Peyer's patch (tissue), 4 donors: ENCODE data around the gene KLK7.

Experiments
- CTCF ChIP-seq, 6 experiments: fragments of 450-650 bp in 4 of 6; fragments of 200-600 bp in 2 of 6; sonication (generic) in 1 of 6; IDR thresholded peaks; one replicate each; pipeline ENCODE4 v1.5.1; 2017 to 2019; ENCODE audit warnings: antibody characterized with exemption in 6 of 6, mild to moderate bottlenecking in 3 of 6, moderate library complexity in 1 of 6
- POLR2A ChIP-seq, 2 donors: fragments of 450-650 bp; IDR thresholded peaks; one replicate each; pipeline ENCODE4 v1.5.1; 2017; ENCODE audit warnings: antibody characterized with exemption in 2 of 2, mild to moderate bottlenecking in 2 of 2, moderate library complexity in 2 of 2

GRCh38 chr19:51009061-51009891 is 25.6 kb upstream of the KLK7 start:
- TF ChIP-seq CTCF (IDR thresholded peaks at IDR 0.05) (no peak), POLR2A (IDR thresholded peaks at IDR 0.05) (no peak)
